SJSA1 (cell line): ENCODE data around the gene CHD9NB. TPM values are rescaled to one million over a fixed set of nuclear protein-coding genes. Genes with fewer than 3 reads are reported as not detected.
"Not testable (repeated sequence)": the region's sequence is repeated elsewhere in the genome, so short reads cannot be mapped to it uniquely, and the experiment has no call there.

Experiments used
- DNase-seq, 2 experiments: peaks; one replicate each; pipeline ENCODE4 v3.0.0-alpha.2; 2015 to 2020; ENCODE audit warnings: low spot score in 2 of 2, low read depth in 1 of 2
- H3K27ac ChIP-seq: fragments of 250-450 bp; sonication (Bioruptor Pico); 2 replicates; pipeline ENCODE4 v1.5.1; 2020; ENCODE audit warnings: mild to moderate bottlenecking, moderate library complexity
- H3K27me3 ChIP-seq: fragments of 250-450 bp; sonication (Bioruptor Pico); replicated peaks from 2 replicates; pipeline ENCODE4 v1.5.1; 2020; ENCODE audit warnings: mild to moderate bottlenecking, moderate library complexity
- H3K36me3 ChIP-seq: fragments of 250-450 bp; sonication (Bioruptor Pico); 2 replicates; pipeline ENCODE4 v1.5.1; 2020; ENCODE audit warnings: mild to moderate bottlenecking
- H3K4me1 ChIP-seq: fragments of 250-450 bp; sonication (Bioruptor Pico); replicated peaks from 2 replicates; pipeline ENCODE4 v1.6.1; 2021; ENCODE audit warnings: mild to moderate bottlenecking
- H3K4me3 ChIP-seq: fragments of 250-450 bp; sonication (Bioruptor Pico); 2 replicates; pipeline ENCODE4 v1.5.1; 2020; ENCODE audit warnings: mild to moderate bottlenecking
- H3K9me3 ChIP-seq: fragments of 250-450 bp; sonication (Bioruptor Pico); replicated peaks from 2 replicates; pipeline ENCODE4 v1.5.1; 2020; ENCODE audit warnings: mild to moderate bottlenecking
- total RNA-seq: library from RNA; depleted of rRNA; stranded (reverse); fragments of >200 nt; shearing (Covaris generic); gene quantifications from 2 replicates; pipeline ENCODE4 v1.2.3, GENCODE V29; 2014

The CHD9NB gene
- total RNA-seq, 1 experiment from 2014 or later, result 0.45 TPM

DNA sequence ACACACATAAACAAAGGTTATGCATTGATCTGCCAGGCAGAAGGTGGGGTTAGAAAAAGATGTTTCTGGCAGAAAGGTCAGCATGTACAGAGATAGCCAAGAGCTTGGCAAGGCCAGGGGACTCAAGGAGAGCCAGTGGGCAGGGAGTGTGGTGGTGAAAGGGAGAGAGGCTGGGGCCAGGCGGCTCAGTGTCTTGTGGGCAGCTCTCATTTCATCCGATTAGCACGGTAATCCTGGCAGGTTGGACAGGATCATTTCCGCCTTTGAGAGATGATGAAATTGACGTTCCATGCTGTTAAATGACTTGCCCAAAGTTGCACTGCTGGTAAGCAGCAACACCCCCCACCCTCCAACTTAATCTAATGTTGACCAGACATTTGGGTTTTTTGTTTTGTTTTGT, 5.7 kb upstream of the CHD9NB start:
- Histone ChIP-seq H3K4me1 (peaks cover 20% of the 10 kb centered on the region), H3K4me3 (no peak overlapping the region), H3K27me3 (no peaks in the 10 kb centered on the region), H3K27ac (no peak overlapping the region), H3K36me3 (no peaks in the 10 kb centered on the region), H3K9me3 (no peaks in the 10 kb centered on the region)
- DNase-seq, result no peak

DNA sequence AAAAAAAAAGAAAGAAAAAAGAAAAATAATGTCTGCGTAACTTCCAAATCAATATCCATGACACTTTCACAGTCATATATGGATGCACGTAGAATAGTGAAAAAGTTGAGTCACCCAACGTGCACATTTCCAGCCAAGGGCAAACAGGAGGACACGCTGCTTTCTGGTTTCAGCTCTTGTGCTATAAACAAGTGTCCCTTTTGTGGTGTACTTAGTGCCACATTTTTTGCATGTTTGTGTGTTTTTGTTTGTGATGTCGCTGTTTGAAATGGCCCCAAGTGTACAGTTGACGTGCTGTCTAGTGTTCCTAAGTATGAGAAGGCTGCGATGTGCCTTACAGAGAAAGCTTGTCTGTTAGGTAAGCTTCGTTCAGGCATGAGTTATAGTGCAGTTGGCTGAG, 5.0 kb upstream of the CHD9NB start:
- Histone ChIP-seq H3K4me3 (no peak overlapping the region), H3K9me3 (no peaks in the 10 kb centered on the region)

DNA sequence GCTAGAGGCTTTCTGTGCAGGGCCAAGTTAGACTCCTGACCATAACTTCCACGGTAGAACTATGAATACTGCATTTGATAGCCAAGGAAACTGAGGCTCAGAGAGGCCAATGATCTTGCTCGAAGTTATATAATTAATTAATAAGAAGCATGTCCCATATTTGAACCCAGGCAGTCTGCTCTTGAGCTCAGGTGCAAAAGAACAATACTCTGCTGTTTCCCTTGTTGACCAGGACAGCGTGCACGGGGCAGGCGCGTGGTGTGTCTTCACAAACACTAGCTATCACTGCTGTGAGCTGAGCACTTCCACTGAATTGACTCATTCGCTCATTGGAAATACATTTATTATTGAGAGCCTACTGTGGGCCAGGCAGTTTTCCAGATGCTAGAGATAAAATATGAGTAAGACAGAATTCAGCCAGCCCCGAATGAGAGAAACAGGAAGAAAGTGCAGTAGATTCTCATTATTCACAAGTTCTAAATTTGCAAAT, 3.7 kb upstream of the CHD9NB start:
- Histone ChIP-seq H3K9me3 (no peaks in the 10 kb centered on the region), H3K27ac (peak overlapping the region; percentile 55), H3K27me3 (no peaks in the 10 kb centered on the region), H3K4me3 (no peak overlapping the region), H3K4me1 (peaks cover 30% of the 10 kb centered on the region), H3K36me3 (no peaks in the 10 kb centered on the region)
- DNase-seq, result no peak

More for the DNA sequence above, 5.0 kb upstream of the CHD9NB start:
- Histone ChIP-seq H3K27me3 (no peaks in the 10 kb centered on the region), H3K27ac (no peak overlapping the region), H3K4me1 (peaks cover 25% of the 10 kb centered on the region), H3K36me3 (no peaks in the 10 kb centered on the region)
- DNase-seq, result no peak

DNA sequence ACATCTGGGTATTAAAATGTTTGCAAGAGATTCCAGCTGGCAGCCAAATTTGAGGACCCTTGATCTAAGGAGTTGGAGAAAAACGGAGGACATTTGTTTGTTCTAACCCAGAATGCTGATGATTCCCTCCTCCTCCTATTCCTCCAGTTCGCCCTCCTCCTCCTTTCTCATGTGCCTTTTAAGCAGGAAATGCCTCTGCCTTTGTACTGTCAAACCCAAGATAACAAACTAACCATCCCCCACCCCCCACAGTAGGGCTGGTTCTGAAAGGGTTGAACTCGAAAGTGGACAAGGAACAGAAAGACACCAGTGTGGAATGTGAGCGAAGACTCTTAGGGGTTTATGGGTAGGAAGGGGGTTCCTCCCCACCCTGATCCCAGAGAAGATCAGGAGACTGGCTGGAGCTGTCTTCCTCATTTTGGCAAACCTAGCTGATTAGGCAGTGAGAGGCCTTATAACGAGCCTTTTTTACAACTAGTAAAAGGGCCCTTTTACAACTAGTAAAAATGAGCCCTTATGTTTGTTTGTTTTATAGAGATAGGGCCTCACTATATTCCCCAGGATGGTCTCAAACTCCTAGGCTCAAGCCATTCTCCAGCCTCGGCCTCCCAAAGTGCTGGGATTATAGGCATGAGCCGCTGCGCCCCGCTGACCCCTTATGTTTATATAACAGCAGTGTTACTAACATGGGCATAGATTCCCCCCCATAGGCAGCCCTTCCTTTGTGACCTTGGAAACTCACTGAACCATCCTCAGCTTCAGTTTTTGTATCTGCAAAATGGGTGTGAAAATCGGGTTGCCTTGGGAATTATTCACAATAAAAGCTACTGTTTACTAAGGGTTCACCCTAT, 3.1 kb upstream of the CHD9NB start:
- DNase-seq, result peak; percentile 73 to 79
- Histone ChIP-seq H3K9me3 (no peaks in the 10 kb centered on the region), H3K27ac (peak overlapping the region; percentile 55), H3K4me1 (peaks cover 30% of the 10 kb centered on the region), H3K36me3 (no peaks in the 10 kb centered on the region), H3K27me3 (no peaks in the 10 kb centered on the region), H3K4me3 (peak overlapping the region; percentile 61)

DNA sequence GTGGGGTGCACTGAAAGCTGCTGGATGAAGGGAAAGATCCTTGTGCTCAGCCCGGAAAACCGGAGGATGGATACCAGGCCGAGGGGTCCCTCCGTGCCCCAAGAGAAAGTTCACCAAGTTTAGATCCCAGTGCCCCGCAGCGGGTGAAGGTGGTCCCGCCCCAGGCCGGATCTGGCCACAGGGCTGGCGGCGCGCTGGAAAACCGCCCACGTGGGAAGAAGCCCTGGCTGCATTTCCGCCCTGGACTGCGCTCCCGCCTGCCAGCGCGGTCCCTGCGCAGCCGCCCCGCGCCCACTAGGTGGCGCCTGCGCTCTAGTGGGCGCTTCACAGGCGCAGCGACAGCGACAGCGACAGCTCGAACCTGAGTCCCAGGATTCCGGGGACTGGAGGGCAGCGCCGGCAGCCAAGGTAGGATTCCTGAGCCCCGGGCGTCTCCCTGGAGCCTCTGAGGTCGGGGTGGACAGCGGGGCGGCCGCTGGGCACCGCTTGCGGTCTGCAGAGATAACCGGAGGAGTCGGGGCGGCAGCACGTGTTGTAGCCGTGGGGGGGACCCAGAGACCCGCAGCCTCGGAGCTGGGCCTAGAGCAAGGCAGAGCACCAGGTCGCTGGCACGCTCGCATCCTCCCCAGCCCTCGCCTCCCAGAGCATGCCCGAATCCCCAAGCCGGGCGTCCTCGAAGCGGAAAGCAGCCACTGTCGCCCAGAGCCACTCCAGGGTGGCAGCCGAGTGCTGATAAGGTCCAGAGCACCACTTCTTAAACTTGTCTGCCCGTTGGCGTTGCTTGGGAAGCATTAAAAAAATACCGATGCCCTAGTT, 2.2 kb upstream of the CHD9NB start, which contains the start of gene CHD9:
TSS of gene CHD9 (plus strand) at position 322 of the 816 bp plus-strand sequence. CDS start 101,099 bp downstream, outside the sequence.
- Histone ChIP-seq H3K27me3 (no peaks in the 10 kb centered on the region), H3K27ac (peak within 1 kb of the TSS; percentile 55), H3K4me1 (peaks cover 30% of the 10 kb centered on the region), H3K4me3 (peak within 1 kb of the TSS; percentile 61), H3K9me3 (no peaks in the 10 kb centered on the region), H3K36me3 (no peaks in the 10 kb centered on the region)
- DNase-seq, result peak; percentile 81 to 91

DNA sequence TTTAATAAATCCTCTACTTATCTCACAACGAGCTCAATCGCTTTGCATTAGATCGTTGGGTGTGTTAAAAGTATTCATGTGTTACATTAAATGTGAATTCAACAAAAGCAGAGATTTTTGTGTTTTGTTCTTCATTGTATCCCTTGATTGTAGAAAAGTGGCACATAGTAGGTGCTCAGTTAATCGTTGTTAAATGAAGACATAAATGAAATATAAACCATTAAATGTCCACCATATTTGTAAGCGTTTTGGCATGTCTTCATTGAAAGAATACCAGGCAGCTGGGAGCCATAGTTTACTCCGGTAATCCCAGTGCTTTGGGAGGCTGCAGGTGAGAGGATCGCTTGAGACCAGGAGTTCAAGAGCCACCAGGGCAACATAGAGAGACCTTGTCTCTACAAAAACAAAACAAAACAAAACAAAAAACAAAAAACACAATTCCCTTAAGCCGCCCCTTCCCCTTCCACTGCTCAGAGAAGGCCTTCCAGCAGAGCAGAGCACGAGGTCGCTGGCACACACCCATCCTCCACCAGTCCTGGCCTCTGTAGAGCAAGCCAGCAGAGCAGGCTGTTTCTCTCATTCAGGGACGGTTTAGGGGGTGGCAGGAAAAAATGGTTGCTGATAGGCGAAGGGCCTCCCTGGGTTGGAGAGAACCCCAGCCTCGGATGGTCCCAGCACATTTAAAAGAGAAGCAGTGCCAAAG, 1.4 kb upstream of the CHD9NB start:
- Histone ChIP-seq H3K9me3 (no peaks in the 10 kb centered on the region), H3K36me3 (no peaks in the 10 kb centered on the region), H3K4me1 (peaks cover 30% of the 10 kb centered on the region), H3K27me3 (no peaks in the 10 kb centered on the region), H3K27ac (peak overlapping the region; percentile 55), H3K4me3 (peak overlapping the region; percentile 61)
- DNase-seq, result no peak

DNA sequence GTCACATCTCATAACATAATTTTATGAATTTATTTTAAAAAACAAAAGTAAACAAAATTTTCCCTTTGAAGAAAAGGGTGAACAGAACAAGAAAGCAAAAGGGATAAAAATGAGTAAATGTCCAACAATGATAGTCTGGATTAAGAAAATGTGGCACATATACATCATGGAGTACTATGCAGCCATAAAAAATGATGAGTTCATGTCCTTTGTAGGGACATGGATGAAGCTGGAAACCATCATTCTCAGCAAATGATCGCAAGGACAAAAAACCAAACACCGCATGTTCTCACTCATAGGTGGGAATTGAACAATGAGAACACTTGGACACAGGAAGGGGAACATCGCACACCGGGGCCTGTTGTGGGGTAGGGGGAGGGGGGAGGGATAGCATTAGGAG, 1.4 kb downstream of the CHD9NB start:
- not testable (repeated sequence) for H3K36me3 ChIP-seq, H3K4me3 ChIP-seq, H3K9me3 ChIP-seq, H3K27ac ChIP-seq, DNase-seq, H3K27me3 ChIP-seq
- H3K4me1 ChIP-seq, result peaks cover 26% of the 10 kb centered on the region

DNA sequence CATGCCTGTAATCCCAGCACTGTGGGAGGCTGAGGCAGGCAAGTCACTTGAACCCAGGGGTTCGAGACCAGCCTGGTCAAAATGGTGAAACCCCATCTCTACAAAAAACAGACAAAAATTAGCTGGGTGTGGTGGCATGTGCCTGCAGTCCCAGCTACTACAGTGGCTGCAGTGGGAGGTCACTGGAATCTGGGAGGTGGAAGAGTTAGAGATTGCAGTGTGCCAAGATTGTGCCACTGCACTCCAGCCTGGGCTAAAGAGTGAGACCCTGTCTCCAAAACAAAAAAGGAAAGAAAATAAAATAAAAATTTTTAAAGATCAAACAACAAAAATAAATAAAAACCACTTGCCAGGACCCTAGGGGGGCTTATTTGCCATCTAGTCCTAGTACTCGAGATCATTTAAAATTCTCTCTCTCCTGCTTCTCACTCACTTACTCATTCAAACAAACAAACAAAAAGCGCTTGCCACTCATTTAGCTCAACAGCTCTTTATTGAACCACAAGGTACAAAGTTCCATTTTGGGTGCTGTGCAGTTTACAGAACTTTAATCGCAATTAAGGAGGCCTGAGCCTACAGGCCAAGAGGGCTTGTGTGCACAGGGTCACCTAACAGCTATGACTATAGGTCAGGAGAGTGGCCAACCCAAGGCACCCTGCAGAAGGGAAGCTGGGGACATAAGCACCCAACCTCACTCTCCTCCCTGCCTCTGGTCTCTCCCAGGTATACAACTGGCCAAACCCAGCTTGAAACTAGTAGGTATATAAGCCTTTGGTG, 4.4 kb downstream of the CHD9NB start:
- Histone ChIP-seq H3K27ac (no peak overlapping the region), H3K4me3 (no peak overlapping the region), H3K27me3 (no peaks in the 10 kb centered on the region), H3K36me3 (no peaks in the 10 kb centered on the region), H3K4me1 (peaks cover 11% of the 10 kb centered on the region), H3K9me3 (no peaks in the 10 kb centered on the region)
- no peak for DNase-seq

DNA sequence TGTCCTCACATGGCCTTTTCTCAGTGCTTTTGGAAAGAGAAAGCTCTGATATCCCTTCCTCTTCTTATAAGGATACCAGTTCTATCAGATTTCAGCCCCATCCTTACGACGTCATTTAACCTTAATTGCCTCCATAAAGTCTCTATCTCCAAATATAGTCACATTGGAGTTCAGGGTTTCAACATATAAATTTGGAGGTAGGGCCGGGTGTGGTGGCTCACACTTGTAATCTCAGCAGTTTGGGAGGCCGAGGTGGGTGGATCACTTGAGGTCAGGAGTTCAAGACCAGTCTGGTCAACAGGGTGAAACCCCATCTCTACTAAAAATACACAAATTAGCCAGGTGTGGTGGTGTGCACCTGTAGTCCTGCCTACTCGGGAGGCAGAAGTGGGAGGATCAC, 5.2 kb downstream of the CHD9NB start:
- not testable (repeated sequence) for H3K36me3 ChIP-seq, H3K4me1 ChIP-seq, DNase-seq, H3K4me3 ChIP-seq, H3K27me3 ChIP-seq, H3K9me3 ChIP-seq, H3K27ac ChIP-seq

DNA sequence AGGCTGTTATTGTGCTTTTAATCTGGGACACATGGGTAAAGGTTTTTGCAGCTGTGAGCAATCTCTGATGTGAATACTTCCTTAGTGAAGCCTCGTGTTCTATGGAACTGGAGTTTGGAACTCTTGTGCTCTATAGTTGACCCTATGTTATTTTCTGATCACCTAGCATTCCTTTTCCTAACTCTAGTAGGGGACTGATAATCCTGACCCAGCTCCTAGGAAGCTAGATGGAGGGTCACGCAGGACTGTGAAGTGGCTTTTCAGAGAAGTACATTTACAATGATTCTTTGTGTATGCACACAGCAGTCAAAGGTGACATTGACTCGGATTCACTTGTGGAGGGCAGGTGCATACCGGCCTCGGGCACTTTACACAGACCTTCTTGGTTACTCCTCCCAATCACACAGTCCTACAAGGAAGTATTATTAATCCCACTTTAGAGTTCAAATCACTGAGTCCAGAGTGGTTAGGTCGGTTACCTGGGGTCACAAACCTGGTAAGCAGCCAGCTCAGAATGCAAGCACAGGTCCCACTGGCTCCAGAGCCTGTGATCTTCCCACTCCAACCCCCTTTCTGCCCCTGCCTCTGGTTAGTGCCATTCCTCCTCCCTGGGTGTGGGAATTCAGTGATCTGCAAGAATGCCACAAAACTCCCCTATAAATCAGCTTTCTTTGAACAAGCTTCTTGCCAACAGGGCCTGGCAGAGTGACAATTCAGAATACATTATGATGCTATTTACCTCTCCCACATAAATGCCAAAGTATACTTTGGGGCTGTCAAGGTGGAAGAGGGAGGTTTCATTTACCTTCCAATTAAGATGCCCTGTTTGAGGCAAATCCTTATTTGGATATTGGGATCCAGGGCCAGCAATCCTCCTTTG, 7.1 kb downstream of the CHD9NB start:
- H3K27ac ChIP-seq, result no peak overlapping the region
- no peaks in the 10 kb centered on the region for H3K4me1 ChIP-seq
- H3K27me3 ChIP-seq, result no peaks in the 10 kb centered on the region
- H3K4me3 ChIP-seq, result no peak overlapping the region
- H3K9me3 ChIP-seq, result no peaks in the 10 kb centered on the region
- no peaks in the 10 kb centered on the region for H3K36me3 ChIP-seq
- no peak for DNase-seq

DNA sequence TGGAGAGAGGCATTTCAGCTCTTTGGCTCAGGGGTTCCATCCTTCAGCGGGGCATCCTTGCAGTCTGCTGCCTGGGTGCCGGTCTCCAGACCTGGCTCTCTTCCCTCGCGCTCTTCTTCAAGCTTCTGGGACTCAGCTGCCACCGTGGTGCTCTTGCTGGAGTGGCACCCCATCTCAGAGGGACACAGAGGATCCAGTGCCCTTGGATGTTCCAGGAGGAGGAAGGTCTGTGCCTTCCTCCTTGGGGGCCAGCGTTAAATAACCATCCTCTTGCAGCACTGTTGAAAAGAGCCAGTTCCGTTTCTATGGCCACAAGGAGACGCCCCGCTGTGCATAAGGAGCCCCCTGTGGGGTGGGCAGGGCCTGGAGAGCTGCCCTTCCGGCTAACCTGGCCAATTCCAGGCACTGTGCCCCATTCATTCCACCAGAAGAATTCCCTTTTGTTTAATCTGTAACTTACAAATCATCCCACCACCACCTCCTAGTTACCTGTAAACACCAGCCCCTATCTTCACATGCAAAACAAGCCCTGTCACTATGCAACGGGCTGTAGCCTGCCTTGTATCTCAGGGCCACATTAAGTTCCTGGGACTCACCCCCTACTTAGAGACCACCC, 8.6 kb downstream of the CHD9NB start:
- no peak for DNase-seq
- Histone ChIP-seq H3K4me3 (no peak overlapping the region), H3K36me3 (no peaks in the 10 kb centered on the region), H3K4me1 (no peaks in the 10 kb centered on the region), H3K27me3 (no peaks in the 10 kb centered on the region), H3K9me3 (no peaks in the 10 kb centered on the region), H3K27ac (no peak overlapping the region)

DNA sequence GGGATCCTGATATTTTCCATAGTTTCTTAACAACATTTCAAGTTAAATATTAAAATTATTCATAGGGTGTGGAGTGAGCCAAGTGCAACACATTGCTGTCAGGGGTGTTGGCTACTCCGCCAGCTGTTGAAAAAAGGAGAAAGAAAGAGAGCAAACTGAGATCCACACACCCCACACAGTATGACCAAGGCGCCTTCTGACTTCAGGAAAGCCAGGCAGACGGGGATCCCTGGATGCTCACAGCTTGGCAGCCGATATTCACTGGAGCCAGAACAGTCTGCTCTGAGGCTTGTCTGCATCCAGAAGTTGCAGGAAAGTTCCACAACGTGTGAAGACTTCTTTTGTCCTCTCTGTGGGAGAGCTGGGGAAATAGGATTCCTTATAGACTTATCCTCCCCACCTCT, 9.3 kb downstream of the CHD9NB start:
- DNase-seq, result no peak
- no peak overlapping the region for H3K27ac ChIP-seq
- H3K4me1 ChIP-seq, result no peaks in the 10 kb centered on the region

More for the DNA sequence above, 9.3 kb downstream of the CHD9NB start:
- Histone ChIP-seq H3K36me3 (no peaks in the 10 kb centered on the region), H3K27me3 (no peaks in the 10 kb centered on the region), H3K9me3 (no peaks in the 10 kb centered on the region), H3K4me3 (no peak overlapping the region)
